HEK293 (cell line): Measurements from ENCODE around the gene CAP2.

Experiments
- SP2 ChIP-seq: fragments of 450-650 bp; formaldehyde crosslinking; IDR thresholded peaks from 2 replicates; pipeline ENCODE4 v1.5.1; 2016; ENCODE audit warnings: missing biosample characterization, missing genetic modification characterization
- ZBTB7A ChIP-seq: fragments of 450-650 bp; formaldehyde crosslinking; IDR thresholded peaks from 2 replicates; pipeline ENCODE4 v1.5.1; 2016; ENCODE audit warnings: low read depth, missing biosample characterization, missing genetic modification characterization
- ZNF112 ChIP-seq: fragments of 450-650 bp; formaldehyde crosslinking; IDR thresholded peaks from 2 replicates; pipeline ENCODE4 v1.5.0; 2017; ENCODE audit warnings: missing biosample characterization, missing genetic modification characterization
- ZNF133 ChIP-seq: fragments of 450-650 bp; formaldehyde crosslinking; IDR thresholded peaks from 2 replicates; pipeline ENCODE4 v1.5.1; 2016; ENCODE audit warnings: missing biosample characterization, missing genetic modification characterization
- ZNF423 ChIP-seq: fragments of 450-650 bp; formaldehyde crosslinking; IDR thresholded peaks from 2 replicates; pipeline ENCODE4 v1.5.1; 2016; ENCODE audit warnings: missing biosample characterization, missing genetic modification characterization
- ZNF76 ChIP-seq: fragments of 450-650 bp; formaldehyde crosslinking; IDR thresholded peaks from 2 replicates; pipeline ENCODE4; 2016; ENCODE audit warnings: low read depth, missing biosample characterization, missing genetic modification characterization, borderline replicate concordance
- ZNF768 ChIP-seq: fragments of 450-650 bp; formaldehyde crosslinking; IDR thresholded peaks from 2 replicates; pipeline ENCODE4 v1.5.1; 2018; ENCODE audit warnings: missing biosample characterization, mild to moderate bottlenecking, missing genetic modification characterization
- TF ChIP-seq, protein P1 (sequence below): fragments of 450-650 bp; formaldehyde crosslinking; IDR thresholded peaks from 2 replicates; pipeline ENCODE4 v1.5.1; 2016; ENCODE audit warnings: missing biosample characterization, missing genetic modification characterization
- TF ChIP-seq, protein P2 (sequence below): fragments of 450-650 bp; formaldehyde crosslinking; IDR thresholded peaks from 2 replicates; pipeline ENCODE4 v1.5.1; 2016; ENCODE audit warnings: missing biosample characterization, missing genetic modification characterization
- TF ChIP-seq, protein P3 (sequence below): sonication (generic); formaldehyde crosslinking; IDR thresholded peaks from 2 replicates; pipeline ENCODE4 v1.8.1; 2022; ENCODE audit warnings: mild to moderate bottlenecking, moderate library complexity, missing genetic modification reagents
- TF ChIP-seq, protein P4 (sequence below): fragments of 450-650 bp; formaldehyde crosslinking; IDR thresholded peaks from 2 replicates; pipeline ENCODE4 v1.5.1; 2016; ENCODE audit warnings: missing biosample characterization, missing genetic modification characterization
- TF ChIP-seq, protein P5 (sequence below): fragments of 450-650 bp; formaldehyde crosslinking; IDR thresholded peaks from 2 replicates; pipeline ENCODE4 v1.5.1; 2016; ENCODE audit warnings: missing biosample characterization, missing genetic modification characterization

DNA sequence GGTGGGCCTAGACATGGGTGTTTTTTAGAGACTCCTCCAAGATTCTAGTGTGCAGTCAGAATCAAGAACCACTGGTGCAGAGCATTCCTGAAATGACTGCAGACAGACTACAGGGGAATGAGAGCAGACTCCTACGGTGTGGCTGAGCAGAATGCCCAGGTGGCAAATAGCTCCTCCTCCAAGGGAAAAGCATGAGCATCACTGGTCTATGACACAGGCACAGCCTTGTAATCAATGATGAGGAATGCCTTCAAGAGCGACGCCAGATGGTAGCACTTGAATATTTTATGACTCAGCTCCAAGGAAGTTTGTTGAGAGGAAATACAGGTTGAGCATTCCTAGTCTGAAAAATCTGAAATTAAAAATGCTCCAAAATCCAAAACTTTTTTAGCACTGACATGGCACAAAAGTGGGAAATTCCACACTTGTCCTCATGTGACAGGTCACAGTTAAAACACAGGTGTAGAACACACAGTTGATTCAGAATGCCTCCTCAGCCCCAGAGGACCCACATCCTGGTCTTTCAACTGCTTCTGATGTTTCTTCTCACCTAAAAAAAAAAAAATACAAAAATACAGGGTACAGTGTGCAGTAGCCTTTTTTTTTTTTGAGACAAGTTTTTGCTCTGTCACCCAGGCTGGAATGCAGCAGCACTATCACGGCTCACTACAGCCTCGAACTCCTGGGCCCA lies 196.2 kb downstream of the CAP2 start:
- TF ChIP-seq SP2 (tag by site-specific recombination) = no peak
- TF ChIP-seq, protein P1, sequence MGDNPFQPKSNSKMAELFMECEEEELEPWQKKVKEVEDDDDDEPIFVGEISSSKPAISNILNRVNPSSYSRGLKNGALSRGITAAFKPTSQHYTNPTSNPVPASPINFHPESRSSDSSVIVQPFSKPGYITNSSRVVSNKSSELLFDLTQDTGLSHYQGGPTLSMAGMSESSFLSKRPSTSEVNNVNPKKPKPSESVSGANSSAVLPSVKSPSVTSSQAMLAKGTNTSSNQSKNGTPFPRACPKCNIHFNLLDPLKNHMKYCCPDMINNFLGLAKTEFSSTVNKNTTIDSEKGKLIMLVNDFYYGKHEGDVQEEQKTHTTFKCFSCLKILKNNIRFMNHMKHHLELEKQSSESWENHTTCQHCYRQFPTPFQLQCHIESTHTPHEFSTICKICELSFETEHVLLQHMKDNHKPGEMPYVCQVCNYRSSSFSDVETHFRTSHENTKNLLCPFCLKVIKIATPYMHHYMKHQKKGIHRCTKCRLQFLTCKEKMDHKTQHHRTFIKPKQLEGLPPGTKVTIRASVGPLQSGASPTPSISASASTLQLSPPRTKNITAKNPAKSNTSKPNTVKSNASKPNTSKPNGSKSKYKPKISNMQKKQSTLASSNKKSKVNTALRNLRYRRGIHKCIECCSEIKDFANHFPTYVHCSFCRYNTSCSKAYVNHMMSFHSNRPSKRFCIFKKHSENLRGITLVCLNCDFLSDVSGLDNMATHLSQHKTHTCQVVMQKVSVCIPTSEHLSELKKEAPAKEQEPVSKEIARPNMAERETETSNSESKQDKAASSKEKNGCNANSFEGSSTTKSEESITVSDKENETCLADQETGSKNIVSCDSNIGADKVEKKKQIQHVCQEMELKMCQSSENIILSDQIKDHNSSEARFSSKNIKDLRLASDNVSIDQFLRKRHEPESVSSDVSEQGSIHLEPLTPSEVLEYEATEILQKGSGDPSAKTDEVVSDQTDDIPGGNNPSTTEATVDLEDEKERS (tag by site-specific recombination) = no peak
- TF ChIP-seq, protein P2, sequence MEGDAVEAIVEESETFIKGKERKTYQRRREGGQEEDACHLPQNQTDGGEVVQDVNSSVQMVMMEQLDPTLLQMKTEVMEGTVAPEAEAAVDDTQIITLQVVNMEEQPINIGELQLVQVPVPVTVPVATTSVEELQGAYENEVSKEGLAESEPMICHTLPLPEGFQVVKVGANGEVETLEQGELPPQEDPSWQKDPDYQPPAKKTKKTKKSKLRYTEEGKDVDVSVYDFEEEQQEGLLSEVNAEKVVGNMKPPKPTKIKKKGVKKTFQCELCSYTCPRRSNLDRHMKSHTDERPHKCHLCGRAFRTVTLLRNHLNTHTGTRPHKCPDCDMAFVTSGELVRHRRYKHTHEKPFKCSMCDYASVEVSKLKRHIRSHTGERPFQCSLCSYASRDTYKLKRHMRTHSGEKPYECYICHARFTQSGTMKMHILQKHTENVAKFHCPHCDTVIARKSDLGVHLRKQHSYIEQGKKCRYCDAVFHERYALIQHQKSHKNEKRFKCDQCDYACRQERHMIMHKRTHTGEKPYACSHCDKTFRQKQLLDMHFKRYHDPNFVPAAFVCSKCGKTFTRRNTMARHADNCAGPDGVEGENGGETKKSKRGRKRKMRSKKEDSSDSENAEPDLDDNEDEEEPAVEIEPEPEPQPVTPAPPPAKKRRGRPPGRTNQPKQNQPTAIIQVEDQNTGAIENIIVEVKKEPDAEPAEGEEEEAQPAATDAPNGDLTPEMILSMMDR (tag by site-specific recombination) = no peak
- no peak for TF ChIP-seq ZNF133 (tag by site-specific recombination)
- TF ChIP-seq ZNF112 (tag by site-specific recombination) = no peak
- no peak for TF ChIP-seq ZNF423 (tag by site-specific recombination)
- no peak for TF ChIP-seq ZNF768 (tag by site-specific recombination)
- no peak for TF ChIP-seq ZBTB7A (tag by site-specific recombination)
- TF ChIP-seq, protein P3, sequence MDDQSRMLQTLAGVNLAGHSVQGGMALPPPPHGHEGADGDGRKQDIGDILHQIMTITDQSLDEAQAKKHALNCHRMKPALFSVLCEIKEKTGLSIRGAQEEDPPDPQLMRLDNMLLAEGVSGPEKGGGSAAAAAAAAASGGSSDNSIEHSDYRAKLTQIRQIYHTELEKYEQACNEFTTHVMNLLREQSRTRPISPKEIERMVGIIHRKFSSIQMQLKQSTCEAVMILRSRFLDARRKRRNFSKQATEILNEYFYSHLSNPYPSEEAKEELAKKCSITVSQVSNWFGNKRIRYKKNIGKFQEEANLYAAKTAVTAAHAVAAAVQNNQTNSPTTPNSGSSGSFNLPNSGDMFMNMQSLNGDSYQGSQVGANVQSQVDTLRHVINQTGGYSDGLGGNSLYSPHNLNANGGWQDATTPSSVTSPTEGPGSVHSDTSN (CRISPR knock-in tag) = no peak
- TF ChIP-seq, protein P4, sequence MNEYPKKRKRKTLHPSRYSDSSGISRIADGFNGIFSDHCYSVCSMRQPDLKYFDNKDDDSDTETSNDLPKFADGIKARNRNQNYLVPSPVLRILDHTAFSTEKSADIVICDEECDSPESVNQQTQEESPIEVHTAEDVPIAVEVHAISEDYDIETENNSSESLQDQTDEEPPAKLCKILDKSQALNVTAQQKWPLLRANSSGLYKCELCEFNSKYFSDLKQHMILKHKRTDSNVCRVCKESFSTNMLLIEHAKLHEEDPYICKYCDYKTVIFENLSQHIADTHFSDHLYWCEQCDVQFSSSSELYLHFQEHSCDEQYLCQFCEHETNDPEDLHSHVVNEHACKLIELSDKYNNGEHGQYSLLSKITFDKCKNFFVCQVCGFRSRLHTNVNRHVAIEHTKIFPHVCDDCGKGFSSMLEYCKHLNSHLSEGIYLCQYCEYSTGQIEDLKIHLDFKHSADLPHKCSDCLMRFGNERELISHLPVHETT = no peak
- TF ChIP-seq, protein P5, sequence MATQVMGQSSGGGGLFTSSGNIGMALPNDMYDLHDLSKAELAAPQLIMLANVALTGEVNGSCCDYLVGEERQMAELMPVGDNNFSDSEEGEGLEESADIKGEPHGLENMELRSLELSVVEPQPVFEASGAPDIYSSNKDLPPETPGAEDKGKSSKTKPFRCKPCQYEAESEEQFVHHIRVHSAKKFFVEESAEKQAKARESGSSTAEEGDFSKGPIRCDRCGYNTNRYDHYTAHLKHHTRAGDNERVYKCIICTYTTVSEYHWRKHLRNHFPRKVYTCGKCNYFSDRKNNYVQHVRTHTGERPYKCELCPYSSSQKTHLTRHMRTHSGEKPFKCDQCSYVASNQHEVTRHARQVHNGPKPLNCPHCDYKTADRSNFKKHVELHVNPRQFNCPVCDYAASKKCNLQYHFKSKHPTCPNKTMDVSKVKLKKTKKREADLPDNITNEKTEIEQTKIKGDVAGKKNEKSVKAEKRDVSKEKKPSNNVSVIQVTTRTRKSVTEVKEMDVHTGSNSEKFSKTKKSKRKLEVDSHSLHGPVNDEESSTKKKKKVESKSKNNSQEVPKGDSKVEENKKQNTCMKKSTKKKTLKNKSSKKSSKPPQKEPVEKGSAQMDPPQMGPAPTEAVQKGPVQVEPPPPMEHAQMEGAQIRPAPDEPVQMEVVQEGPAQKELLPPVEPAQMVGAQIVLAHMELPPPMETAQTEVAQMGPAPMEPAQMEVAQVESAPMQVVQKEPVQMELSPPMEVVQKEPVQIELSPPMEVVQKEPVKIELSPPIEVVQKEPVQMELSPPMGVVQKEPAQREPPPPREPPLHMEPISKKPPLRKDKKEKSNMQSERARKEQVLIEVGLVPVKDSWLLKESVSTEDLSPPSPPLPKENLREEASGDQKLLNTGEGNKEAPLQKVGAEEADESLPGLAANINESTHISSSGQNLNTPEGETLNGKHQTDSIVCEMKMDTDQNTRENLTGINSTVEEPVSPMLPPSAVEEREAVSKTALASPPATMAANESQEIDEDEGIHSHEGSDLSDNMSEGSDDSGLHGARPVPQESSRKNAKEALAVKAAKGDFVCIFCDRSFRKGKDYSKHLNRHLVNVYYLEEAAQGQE (tag by site-specific recombination) = no peak
- no peak for TF ChIP-seq ZNF76
